Activated CD4-positive, alpha-beta T cell treated with anti-CD3 and anti-CD28 coated beads, Interleukin-2, amount 50 U/mL, for 24 hours (primary cell): ENCODE results near the gene PRMT1.

Experiments used
- DNase-seq, 2 donors: peaks; one replicate each; pipeline ENCODE4 v3.0.0-alpha.2; 2020; ENCODE audit warnings: low read depth in 1 of 2, low spot score in 1 of 2

Gene PRMT1

GRCh38 chr19:49687566-49688316 is 10.7 kb downstream of the PRMT1 start:
- DNase-seq, result no peak

- no peak for DNase-seq
Observed at GRCh38 chr19:49688531-49689132, 11.6 kb downstream of the PRMT1 start.

GRCh38 chr19:49689133-49690078 is 12.3 kb downstream of the PRMT1 start, which contains the start of gene ADM5:
TSS of gene ADM5 (plus strand) at chr19:49689594. CDS start at chr19:49689838, 244 bp downstream.
- DNase-seq, result no peak

DNA sequence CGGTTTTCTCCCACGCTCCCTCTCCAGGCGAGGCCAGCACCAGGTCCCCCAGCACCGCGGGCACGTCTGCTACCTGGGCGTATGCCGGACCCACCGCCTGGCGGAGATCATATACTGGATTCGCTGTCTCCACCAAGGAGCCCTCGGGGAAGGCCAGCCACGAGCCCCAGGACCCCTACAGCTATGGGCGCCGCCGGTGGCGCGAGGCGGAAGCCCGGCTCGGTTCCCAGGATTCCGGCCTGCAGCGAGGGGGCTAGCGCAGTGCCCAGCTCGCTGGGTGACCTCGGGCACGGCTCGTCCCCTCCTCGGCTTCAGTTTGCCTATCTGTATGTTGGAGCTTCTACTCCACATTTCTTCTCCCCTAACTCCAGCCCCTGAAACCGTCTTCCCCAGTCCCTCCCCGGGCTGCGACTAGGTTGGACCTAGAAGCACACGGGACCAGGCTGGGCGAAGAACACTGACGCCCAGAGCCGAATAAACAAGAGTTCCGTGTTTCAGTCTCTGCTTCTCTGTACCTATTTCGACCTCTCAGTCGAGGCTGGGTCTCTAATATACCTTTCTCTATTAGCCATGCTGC is 13.1 kb downstream of the PRMT1 start:
- no peak for DNase-seq

DNA sequence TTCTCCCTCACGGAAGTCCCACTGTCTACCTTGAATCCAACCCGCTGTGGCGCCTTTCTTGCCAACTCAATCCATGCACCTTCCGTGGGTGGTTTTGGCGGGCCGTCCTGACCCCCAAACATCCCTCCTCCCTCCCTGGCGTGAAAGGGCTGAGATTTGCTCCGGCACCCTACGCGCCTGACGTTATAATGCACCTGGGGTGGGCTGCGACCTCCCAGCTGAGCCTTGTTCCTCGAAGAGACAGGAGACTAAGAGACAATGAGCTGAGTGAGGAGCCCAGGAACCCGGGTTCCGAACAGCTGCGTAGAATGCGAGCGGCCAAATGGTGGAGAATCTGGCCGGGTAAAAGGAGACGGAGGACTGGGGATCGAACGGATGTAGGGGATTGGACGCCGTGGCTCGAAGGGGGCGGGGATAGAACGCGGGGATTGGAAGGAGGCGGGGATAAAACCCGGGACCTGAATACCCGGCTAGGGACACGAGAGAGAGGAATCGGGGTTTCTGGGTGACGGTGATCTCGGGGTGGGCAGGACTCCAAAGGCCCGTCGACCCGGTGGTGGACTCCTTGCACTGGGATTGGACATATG is 13.7 kb downstream of the PRMT1 start, which contains the start of gene CPT1C:
CPT1C (plus strand) TSS at position 461 of the 587 bp plus-strand sequence. CDS start 1,137 bp downstream, outside the sequence.
- DNase-seq, result peak in 1 of 2 donors; percentile 52

GRCh38 chr19:49691243-49692146 is 14.4 kb downstream of the PRMT1 start:
- no peak for DNase-seq

DNA sequence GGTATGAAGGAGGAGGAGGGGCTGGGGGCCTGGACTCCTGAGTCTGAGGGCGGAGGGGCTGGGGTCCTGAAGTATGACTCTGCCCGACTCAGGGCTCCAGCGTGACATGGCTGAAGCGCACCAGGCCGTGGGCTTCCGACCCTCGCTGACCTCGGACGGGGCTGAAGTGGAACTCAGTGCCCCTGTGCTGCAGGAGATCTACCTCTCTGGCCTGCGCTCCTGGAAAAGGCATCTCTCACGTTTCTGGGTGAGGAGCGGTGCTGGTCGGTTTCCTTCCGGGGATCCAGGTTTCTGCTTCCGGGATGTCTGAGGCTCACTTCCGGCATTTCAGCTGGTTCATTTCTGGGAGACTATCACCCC is 15.1 kb downstream of the PRMT1 start:
- no peak for DNase-seq

- no peak for DNase-seq
Observed at GRCh38 chr19:49696115-49696514, 19.0 kb downstream of the PRMT1 start.

DNA sequence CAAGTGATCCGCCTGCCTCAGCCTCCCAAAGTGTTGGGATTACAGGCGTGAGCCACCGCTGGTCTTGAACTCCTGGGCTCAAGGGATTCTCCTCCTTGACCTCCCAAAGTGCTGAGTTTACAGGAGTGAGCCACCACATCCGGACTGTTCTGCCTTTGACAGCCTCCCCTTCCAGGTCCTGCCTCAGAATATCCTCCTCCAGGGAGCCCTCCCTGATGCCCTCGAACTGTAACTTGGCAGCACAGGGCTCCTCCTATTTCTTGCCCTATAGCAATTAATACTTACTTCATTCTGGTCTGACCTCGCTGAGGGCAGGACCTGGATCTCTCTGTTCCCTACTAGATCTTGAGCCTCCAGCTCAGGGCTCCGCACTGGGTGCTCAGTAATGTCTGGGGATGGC is 19.8 kb downstream of the PRMT1 start:
- DNase-seq, result no peak

DNA sequence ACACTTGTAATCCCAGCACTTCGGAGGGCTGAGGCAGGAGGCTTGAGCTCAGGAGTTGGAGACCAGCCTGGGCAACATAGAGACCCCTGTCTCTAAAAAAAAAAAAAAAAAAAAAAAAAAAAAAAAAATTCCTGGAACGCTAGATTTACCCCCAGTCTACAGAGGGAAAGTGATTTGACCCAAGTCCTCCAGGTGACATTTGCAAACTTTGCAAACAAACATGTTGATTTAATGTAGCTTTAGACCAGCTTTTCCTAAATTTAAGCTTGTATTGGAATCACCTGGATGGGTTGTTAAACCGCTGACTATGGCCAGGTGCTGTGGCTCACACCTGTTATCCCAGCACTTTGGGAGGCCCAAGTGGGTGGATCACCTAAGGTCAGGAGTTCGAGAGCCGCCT is 22.3 kb downstream of the PRMT1 start:
- DNase-seq, result no peak

DNA sequence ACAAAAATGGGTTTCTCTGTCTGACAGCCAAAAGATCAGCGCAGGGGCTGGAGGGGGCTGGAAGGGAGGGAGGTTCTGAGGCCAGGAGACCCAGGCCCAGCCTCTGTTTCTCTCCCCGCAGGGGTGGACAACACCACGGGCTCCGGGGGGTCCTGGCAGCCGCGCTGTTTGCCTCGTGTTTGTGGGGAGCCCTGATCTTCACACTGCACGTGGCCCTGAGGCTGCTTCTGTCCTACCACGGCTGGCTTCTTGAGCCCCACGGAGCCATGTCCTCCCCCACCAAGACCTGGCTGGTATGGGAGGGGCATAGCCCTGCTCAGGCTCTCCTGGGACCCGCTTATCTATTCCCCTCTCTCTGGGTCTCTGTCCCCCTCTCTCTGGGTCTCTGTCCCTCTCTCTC is 23.5 kb downstream of the PRMT1 start:
- no peak for DNase-seq

DNA sequence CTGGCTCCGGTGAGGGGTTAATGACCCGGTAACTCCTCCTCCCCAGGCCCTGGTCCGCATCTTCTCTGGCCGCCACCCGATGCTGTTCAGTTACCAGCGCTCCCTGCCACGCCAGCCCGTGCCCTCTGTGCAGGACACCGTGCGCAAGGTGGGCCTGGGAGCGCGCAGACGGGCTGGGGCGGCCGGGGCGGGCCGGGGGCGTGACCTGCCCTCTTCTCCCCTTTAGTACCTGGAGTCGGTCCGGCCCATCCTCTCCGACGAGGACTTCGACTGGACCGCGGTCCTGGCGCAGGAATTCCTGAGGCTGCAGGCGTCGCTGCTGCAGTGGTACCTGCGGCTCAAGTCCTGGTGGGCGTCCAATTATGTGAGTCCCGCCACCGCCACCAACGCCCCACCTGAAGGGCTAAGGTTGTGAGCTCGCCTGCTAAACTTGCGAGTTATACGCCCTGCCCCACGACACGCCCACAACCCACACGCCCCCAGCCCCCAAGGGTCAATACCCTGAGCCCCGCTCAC is 24.3 kb downstream of the PRMT1 start:
- DNase-seq, result no peak

DNA sequence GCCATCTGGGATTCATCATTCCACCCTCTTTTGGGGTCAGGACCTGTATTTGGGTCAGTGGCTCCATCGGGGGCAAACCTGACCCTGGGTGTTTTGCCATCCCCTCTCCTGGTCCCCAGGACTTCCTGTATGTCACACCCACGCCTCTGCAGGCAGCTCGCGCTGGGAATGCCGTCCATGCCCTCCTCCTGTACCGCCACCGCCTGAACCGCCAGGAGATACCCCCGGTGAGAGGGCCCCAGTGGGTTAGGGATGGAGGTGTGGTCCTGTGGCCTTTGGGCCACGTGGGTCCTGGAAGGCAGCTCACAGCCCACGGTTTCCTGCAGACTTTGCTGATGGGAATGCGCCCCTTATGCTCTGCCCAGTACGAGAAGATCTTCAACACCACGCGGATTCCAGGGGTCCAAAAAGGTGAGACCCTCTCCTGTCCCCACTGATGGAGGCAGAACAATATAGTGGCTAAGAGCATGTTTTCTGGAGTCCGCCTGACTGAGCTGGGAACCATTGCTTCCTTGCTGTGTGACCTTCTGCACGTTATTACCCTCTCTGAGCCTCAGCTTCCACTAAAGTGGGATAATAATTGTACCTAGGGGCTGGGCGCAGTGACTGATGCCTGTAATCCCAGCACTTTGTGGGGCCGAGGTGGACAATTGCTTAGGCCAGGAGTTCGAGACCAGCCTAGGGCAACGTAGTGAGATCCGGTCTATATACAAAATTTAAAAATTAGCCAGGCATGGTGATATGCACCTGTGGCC is 28.0 kb downstream of the PRMT1 start:
- DNase-seq, result no peak

GRCh38 chr19:49705919-49706318 is 28.8 kb downstream of the PRMT1 start:
- DNase-seq, result no peak

DNA sequence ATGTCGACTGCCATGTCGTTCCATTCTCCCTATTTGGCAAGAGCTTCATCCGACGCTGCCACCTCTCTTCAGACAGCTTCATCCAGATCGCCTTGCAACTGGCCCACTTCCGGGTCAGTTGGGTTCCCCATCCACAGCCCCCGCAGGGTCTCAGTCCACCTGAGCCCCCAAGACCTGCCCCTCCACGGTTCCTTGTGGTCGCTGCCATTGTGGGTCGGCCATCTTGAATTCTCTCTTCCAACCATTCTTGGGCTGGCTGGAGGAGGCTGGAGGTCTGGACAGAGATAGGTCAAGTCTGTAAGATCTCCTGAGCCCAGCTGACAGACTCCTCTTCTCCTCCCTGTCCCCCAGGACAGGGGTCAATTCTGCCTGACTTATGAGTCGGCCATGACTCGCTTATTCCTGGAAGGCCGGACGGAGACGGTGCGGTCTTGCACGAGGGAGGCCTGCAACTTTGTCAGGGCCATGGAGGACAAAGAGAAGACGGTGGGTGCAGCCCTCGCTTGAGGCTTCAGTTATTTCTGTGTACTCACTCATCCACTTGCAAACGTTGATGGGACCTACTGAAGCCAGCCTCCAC is 33.4 kb downstream of the PRMT1 start:
- DNase-seq, result no peak

- DNase-seq, result no peak
Observed at GRCh38 chr19:49712397-49712859, 35.4 kb downstream of the PRMT1 start.

- no peak for DNase-seq
Observed at GRCh38 chr19:49713236-49713845, 36.3 kb downstream of the PRMT1 start.

DNA sequence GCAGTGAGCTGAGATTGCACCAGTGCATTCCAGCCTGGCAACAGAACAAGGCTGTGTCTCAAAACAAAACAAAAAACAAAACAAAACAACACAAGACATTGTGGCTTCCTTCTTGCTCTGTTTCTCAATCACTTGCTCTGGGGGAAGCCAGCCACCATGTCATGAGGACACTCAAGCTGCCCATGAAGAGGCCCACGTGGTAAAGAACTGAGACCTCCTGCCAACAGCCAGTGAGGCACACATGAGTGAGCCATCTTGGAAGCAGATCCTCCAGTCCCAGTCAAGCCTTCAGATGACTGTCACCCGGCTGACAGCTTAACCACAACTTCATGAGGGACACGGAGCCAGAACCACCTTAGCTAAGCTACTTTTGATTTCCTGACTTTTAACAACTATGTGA is 39.1 kb downstream of the PRMT1 start:
- no peak for DNase-seq
